Adrenal gland (tissue), 5 donors: ENCODE results near the gene SH2D2A.

Experiments
- CTCF ChIP-seq, 6 experiments: fragments of 450-650 bp in 4 of 6; fragments of 200-600 bp in 2 of 6; sonication (generic) in 1 of 6; IDR thresholded peaks; 1 replicate in 5 of 6; 2 replicates in 1 of 6; pipeline versions ENCODE4 v1.5.1 to v1.8.0; 2016 to 2021; ENCODE audit warnings: antibody characterized with exemption in 6 of 6, mild to moderate bottlenecking in 2 of 6, moderate library complexity in 1 of 6
- POLR2A ChIP-seq, 2 donors: fragments of 450-650 bp; IDR thresholded peaks; one replicate each; pipeline ENCODE4 v1.6.1; 2017; ENCODE audit warnings: antibody characterized with exemption in 2 of 2, mild to moderate bottlenecking in 2 of 2, moderate library complexity in 1 of 2
- donor health status: DM: no; HTN: no; CAD: no.

DNA sequence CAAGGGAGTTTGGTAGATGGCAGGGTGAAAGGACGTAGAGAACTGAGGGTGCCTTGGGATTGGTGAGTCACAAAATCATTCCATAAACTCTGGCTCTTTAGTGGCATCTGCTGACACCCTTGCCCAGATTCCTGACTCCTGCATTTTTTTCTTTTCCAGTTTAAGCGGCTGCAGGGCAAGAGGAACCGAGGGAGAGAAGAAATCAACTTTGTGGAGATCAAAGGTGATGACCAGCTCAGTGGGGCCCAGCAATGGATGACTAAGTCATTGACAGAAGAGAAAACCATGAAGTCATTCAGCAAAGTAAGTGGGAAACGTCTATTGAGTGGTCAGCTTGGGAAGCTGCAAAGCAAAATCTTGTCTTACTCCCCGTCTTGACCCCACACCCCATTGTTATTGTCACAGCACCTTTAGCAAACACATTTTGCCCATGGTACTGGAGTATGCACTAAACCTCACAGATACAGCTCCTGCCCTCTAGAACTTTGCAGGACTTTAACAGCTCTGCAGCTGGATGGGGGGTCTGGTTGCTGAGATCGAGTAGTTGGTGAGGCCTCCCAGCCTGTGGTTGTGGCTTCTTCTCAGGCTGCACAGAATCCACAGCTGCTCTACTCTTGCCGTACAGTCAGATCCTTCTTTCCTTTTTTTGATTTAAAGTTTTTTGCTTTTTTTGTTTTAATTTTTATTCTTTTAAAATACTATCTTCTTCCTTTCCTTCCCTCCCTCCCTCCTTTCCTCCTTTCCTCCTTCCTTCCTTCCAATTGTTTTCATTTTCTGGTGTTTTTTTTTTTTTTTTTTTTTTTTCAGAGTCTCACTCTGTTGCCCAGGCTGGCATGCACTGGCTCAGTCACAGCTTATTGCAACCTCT lies 21.9 kb downstream of the SH2D2A start:
- TF ChIP-seq CTCF (IDR thresholded peaks at IDR 0.05), result no peak
- no peak for TF ChIP-seq POLR2A (IDR thresholded peaks at IDR 0.05)
